HS-27A (cell line): ENCODE results near the gene NLGN1.

Experiments
- DNase-seq: peaks from one replicate; pipeline ENCODE4 v3.0.0-alpha.2; 2012; ENCODE audit warnings: low read depth, missing footprints

Gene NLGN1

DNA sequence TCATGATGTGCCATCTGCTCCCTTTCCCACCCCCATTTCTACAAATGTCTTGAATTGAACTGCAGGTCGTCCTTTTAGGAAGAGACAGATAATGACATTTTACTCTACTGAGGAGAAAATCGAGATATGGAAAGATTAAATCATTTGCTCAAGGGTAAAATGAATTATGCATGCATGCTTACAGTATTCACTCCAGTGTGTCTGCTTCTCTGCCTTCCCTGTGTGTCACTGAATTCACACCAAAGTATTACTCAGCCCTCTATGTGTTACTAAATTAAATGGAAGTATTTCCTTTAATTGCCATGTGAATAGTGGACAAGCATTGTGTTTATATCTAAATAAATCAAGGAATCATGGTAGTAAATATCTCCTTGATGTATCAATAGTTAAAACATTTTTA lies 449.0 kb downstream of the NLGN1 start:
- no peak for DNase-seq

DNA sequence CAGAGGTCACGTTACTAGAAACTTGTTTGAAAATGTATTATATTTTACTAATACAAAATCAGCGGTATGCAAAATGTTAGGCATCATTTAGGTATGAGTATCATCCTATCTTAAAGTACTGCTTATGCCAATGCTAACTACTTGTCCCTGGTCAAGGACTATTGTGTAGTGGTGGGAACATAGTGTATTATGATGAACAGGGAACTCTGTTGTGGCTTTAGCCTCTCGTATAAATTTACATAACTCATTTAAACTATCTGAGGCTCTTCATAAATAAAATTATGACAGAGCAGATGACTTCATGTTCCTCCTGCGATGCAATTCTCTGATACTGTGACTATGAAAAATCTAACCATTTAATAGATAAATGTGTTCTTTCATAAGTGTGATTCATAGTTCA lies 451.9 kb downstream of the NLGN1 start:
- no peak for DNase-seq

DNA sequence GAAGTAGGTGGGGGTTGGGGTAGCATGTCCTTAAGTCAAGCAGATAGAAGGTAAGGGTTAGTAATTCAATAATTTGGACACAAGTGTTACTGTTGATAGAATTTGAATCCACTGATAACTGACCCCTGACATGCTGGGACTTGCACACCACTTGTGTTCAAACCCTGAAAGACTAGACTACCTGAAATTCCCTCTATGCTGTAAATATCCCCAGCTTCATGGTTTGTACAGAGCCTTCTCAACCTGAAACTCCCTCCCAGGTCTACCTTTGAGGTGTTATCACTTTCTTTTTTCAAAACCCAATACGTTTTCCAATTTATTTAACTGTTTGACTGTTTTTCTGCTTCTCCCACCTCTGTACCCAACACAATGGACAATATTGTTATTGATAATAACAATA lies 459.6 kb downstream of the NLGN1 start:
- no peak for DNase-seq

DNA sequence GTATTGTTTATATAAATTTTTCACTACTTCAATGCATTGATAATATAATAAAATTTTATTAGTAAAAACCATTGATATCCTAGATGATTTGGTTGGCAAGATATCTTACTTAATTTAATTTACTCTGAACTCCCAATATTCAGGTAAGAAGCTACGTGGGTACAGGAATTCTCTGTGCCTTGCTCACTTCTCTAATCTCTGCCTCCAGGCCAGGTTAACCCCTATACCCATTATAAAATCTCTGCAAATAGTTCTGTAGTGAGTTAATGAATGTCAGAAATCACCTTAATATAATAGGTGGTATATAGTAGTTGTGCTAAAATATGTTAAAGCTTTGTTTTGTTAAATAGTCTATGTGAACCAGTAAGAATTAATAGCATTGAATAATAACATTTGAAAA lies 465.2 kb downstream of the NLGN1 start:
- no peak for DNase-seq

DNA sequence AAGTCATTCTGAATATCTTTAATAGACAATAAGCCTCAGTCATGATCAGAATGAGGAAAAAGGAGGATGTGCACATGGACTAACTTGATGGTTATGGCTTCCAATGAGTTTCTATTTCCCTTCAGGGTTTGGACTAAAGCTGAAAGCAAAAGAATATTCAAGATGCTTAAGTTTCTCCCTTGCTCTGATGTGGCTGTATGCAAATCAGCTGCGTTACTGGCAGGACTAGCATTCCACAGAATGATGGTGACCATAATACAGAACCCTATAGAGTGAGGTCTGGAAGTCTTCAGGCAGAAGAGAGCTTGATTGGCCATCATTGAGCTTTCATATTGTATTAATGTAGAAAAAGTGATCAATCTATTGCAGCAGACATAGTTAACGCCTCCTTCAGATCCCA lies 466.0 kb downstream of the NLGN1 start:
- DNase-seq, result no peak

DNA sequence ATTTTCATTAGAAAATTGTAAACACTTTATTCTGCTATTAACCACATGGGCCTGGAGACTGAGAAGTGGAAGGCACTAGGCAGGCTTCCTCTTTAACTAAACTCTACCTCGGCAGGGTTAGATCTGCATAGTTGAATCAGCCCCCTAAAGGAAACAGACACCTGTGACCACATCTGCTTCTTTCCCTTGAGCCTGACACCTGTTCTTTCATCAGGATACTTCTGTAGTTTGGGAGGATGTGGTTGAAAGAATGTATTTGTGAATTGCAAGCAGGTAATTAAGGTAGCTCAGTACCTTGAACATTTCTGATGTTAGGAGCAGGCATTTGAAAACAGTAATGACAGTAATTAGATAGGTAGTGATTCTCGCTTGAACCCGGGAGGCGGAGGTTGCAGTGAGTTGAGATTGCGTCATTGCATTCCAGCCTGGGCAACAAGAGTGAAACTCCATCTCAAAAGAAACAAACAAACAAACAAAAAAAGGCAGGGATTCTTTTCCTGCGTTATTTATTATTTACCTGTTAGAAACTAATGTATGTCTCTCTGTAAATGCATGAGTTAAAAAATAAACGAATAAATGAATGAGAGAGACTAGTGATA lies 468.5 kb downstream of the NLGN1 start:
- no peak for DNase-seq

DNA sequence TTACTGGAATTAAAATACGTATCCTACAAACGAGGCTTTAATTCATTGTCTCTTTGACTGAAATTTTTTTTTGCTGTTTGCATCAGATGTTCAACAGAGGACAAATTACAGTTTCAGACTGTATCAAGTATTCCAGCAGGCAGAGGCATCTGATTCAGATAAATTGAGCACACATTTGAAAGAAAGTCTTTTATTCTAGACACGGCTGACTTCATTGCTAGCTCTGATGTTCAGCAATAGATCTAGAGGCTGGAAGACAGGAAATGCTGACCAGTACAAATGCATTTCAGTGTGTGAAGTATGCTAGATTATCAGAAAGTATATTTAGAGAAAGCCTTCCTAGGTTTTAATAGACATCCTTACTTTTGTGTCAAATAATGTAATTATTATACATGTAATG lies 472.2 kb downstream of the NLGN1 start:
- DNase-seq, result no peak

DNA sequence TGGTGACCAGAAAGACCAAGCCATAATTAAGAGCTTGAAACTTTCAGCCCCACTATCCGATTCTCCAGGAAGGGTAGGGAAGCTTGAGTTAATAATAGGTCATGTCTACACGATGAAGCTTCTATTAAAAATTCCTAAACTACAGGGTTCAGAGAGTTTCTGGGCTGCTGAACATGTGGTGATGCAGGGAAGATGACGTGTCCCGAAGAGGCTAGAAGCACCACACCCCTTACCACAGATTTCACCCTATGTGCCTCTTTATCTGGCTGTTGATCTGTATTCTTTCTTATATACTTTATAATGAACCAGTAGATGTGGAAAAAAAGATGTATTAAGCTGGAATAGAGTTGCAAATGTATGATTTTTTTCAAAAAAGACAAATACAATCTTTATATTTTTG lies 473.4 kb downstream of the NLGN1 start:
- no peak for DNase-seq

DNA sequence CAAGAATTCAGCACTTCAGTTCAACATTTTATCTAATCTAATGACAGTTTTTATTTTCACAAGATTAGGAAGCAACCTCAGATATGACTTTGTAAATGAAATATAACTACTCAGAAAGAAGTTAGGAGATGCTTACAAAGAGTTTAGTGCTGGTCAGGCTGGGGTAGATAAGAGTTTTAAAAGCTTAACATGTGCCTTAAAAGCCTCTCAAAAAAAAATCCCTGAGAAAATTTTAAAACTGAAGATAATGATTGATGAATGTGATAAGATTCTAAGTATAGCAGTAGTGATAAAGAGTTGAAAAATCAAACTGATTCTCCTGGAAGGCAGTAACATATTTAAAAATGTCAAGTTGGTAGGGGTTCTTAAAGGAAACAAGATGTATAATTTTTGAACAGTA lies 478.2 kb downstream of the NLGN1 start:
- no peak for DNase-seq

DNA sequence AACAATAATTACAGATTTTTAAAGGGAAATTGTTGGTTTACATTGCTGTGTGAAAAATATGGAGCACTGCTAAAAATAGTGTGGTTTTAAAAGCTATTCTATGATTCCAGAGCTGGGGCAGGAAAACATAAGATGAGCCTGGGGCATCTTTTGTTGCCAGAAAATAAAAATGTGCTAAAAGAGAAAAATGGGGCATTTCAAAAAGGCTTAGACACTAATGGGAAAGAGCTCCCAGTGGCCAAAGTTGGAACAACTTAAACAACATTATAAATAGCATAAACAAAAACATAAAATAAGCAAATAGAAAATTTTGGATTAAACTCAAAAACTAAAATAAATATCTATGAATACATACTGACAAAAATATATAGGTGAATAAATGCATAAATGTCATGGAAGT lies 478.9 kb downstream of the NLGN1 start:
- no peak for DNase-seq

DNA sequence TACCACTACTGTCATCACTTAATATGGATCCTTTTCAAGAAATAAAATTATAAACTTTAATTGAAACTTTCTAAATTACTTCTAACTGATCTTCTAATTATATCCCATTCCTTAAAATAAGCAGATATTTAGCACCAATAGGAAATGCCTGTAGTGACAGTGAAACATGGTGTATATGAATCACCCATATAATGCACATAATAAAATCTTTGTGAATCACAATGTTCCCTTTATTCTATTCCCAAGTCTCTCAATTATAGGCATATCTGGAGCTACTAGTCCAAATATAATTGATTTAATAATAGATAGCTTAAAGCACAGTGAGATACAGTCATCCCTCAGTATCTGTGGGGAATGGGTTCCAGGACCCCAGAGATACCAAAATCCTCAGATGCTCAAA lies 490.3 kb downstream of the NLGN1 start:
- DNase-seq, result no peak

DNA sequence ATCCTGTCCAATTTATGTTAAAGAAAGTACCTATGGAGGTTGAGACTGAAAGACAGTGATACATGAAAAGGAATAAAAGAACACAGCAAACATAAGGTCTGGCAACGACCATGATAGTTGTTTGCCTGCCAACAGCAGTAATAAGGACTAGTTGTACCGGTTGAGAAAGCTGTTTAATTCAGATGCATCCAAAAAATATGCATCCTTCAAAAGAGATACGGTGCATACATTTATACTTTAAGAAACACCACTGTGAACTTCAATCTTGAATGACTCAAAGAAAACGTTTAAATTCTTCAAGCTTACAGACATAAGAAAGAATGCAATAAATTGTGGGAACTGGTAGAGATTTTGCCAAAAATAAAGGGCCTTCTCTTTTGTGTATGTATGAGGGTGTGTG lies 492.1 kb downstream of the NLGN1 start:
- DNase-seq, result no peak

DNA sequence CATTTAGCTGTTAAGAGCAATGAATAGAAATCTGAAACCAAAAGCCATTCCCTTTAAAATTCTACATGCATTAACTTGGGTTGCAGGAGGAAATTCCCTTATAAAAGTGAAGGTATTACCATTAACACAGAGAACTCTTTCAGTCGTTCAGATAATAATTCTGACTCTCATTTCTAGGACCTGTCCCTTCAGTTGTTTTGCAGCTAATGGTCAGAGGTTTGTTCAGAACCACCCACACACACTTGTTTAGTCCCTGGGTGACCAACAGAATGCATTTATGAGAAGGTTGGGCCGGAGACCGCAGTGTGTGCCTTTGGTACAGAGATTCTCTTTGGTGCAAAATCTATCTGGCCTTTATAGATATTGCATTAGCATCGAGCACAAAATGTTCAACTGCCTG lies 492.5 kb downstream of the NLGN1 start:
- DNase-seq, result no peak

DNA sequence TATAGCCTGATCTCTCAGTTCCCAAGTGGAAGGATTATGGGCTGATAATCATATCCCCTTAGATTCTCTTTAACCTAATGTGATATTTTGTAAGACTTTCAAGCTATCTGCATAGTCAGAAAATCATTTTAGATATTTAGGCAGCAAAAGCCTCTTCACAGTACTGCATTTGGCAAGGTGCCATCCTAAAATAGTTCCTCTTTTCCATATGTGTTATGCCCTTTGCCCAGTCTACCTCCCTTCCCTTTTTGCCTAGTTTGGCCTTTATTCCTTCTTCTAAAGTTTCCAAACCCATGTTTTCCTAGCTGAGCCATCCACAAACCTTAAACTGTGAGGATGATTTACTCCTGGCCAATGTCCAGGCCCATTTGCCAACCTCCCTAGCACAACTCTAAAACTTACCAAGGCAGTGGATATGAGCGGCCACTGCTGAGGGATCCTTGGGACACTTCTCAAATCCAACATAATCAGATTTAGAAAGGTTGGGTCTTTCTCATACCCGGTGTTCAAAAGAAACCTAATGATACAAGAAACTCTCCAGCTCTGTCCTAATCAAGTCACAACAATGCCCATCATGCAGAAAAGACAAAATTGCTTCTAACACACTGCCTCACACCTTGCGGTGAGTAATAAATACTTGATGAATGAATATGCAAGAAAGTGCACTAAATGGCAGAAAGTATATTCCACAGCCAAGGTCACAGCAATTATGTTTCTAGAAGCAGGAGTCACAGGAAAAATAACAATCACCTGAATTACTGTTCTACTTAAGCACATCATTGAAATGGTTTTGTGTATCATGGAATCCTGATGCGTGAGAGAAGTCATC lies 493.9 kb downstream of the NLGN1 start:
- DNase-seq, result no peak

DNA sequence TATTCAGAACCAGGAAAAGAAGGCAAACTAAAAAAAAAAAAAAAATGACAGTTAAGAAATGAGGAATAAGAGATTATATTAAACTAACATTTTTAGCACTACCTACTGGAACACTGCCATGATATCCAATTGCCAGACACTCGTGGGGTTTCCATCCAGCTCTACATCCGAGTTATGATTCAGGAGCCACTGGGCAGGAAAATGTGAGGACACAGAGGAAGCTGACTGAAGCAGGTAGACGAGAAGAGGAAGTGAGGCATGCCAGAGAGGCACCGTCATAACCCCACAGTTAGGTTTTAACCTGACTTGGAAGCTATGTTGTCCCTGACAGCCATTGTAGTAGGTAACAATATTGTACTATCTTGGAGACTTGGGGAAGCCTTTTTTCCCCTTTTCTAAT lies 495.0 kb downstream of the NLGN1 start:
- no peak for DNase-seq

DNA sequence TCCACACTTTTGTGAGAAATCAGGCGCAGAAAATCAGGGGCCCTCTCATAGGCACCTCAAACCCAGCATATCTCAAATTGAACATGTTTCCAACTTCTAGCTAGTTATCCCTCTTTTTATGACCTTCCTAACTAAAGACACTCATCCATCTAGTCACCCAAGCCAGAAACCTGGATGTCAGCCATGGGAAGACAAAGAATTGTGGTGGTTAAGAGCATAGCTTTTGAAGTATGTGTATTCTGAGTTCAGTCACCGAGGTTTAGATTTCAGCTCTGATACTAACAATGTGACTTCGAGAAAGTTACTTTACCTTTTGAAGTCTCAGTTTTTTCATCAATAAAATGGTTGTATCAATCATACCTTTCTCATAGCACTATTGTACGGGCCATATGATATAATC lies 495.5 kb downstream of the NLGN1 start:
- DNase-seq, result no peak

DNA sequence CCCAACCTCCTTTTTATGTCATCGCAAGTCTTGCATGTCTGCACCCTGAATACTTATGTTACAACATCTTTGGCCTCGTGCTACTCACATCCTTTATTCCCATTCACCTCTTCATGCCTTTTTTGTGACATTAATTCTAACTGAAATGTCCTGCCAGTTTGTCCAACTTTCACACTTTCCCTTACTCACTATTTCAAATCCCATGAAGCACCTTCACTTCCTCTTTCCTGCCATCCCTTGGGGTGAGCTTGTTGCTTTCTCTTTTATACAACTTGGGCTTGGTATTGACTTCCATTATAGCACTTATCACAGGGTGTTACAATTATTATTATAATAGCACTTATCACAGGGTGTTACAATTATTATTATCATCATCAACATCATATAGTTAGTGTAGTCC lies 496.3 kb downstream of the NLGN1 start:
- DNase-seq, result no peak

DNA sequence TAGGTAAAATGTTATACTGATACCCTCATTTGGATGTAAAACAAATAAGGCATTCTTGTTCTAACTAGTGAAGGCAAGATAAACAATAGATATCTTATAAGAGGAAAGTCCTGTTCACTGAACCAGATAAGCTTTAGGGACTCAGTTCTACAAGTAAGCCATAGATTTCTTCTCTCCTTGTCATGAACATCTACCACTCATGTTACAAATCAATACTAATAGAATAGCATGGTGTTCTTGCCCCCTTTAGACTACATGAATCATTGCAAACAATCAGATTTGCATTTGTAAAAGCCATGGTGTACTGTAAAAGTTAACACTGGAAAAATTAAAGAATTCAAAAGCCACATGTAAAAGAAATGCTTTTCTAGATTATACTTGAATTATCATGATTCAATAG lies 500.1 kb downstream of the NLGN1 start:
- no peak for DNase-seq

DNA sequence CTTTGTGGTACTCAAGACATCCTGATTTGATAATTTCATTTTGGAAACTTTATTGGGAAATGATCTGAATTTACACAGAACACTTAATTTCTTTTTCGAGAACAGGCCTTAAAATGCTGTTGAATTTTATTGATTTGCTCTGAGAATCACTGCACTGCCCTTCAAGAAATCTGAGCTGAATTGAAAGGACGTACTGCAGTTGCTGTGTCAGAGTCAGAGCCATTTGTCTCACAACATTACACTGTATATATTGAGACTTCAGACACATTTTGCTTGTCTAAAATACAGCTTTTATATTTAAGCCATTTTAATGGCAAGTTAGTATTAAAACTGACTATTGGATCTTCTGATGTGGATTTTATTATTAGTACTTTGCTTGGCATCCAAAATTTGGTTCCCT lies 504.1 kb downstream of the NLGN1 start:
- no peak for DNase-seq

DNA sequence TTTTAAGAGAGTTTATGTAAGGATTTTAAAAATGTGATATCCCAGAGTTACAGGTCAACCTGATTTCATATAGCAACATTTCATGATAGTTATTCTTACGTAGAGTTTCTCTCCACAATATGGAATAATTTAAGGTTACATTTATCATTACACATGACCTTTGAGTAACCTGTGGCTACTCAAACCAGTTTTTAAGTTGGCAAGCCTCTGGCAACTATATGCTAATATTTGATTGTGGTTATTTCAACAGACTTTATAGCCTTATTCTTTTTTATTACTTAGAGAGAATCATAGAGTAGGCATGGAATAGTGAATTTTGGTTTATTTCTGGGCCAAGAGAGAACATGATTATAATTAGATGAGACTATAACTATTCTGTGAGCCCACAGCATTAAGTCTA lies 504.9 kb downstream of the NLGN1 start:
- DNase-seq, result no peak

DNA sequence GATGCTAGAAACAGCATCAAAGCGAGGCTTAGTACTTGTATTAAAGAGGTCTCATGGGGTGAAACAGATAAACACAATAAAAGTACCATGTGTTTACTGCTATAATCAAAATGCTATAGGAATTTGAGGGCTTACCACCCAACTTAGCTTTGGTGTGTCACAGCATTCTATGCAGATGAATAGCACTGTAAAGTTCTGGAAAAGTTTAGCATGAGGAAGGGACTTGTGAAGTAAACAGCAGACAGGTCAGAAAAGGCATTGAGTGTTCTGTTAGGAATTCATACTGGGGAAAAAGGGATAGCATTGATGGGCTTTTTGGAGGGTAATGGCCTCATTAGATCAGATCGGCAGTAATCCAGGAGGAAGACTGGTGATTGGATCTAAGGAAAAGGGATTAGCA lies 505.3 kb downstream of the NLGN1 start:
- DNase-seq, result no peak

DNA sequence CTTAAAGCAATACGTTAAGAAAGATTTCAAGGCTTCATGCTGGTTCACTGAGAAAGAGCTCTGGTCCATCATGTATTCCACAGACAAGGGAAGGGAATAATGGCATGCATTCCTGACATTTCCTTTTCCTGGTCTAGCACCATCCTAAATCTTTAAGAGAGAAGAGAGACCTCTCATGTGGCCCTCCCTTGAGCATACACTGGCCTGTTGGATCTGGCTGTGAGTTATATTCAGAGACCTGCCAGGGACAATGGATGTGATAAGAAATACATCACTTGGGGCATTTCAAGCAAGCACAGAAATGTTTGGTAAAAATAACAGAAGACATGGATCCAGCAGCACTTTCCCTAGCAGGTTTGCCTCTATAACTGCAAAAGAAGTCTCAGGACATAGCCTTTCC lies 507.8 kb downstream of the NLGN1 start:
- DNase-seq, result no peak

DNA sequence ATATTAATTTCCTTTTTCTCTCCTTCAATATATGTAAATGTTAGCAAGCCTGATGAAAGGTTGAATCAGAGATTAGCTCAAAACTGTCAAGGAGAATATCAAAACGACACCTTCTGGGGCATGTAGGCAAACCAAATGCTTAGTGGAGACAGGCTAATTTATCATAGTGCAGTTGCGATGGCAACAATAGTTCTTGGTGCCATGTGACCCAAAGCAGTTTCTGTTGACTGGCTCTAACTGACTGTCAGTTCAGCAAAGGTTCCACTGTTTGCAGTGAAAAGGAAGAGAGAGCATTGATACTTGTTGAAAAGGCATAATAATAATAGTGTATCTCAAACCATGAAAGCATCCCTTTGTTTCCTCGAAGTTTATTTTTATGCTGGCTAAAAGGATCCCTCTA lies 513.9 kb downstream of the NLGN1 start:
- no peak for DNase-seq

DNA sequence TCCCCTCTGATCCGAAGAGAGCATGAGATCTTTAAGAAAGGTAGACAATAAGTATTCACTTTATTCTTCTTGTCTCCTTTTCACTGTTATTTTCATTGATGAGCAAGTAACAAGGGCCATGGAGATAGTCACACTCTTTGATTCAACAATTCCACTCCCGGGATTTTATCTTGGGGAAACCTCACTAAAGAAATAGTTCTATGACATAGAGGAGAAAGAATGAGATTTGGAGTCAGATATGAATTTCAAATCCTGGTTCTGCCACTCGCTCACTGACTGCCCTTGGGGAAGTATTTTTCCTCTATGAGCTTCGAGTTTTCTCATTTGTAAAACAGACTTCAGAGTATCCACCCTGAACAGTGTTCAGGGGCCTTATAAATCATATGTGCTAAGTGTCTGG lies 514.6 kb downstream of the NLGN1 start:
- no peak for DNase-seq
